Measurements from ENCODE around the gene TSPAN10. TPM values are rescaled to one million over a fixed set of nuclear protein-coding genes. Genes with fewer than 3 reads are reported as not detected.

TSPAN10 gene
- total and polyA plus RNA-seq, 2 of the 4 experiments (the other 2 are of a cell fraction), result 1.4 to 4.5 TPM

- peaks cover 18 to 66% of the 10 kb centered on the region in 2 experiments; a peak in 3 of 4 replicates for H3K79me1 ChIP-seq (ENCODE audit: low read depth in 1 of 2, low read length in 2 of 2)
- no peak overlapping the region for H2BK5ac ChIP-seq (ENCODE audit: low read depth, low read length, poor library complexity, severe bottlenecking)
- CTCF ChIA-PET, result no interaction called here
- H3K23ac ChIP-seq (ENCODE audit: low read depth, low read length), result no peak overlapping the region
- 94% methylated on average over 10 of the region's 20 CpGs; no CpG with 5 or more reads in 1 of the 2 experiments for WGBS, 2 experiments (ENCODE audit: extremely low coverage in 2 of 2, insufficient read length in 1 of 2)
- H2BK15ac ChIP-seq (ENCODE audit: low read depth, low read length), result no peak overlapping the region
- no peak overlapping the region for H3K18ac ChIP-seq (ENCODE audit: low read depth, low read length)
- no peak overlapping the region for H3K9ac ChIP-seq (ENCODE audit: low read depth, low read length)
- H4K8ac ChIP-seq (ENCODE audit: low read depth in 2 of 2, low read length in 2 of 2), result no peak overlapping the region
- DNase-seq (no peak), ATAC-seq (ENCODE audit: low read depth) (no peak)
- H2BK120ac ChIP-seq (ENCODE audit: low read depth, low read length), result no peak overlapping the region
- no peak overlapping the region for H2AK5ac ChIP-seq (ENCODE audit: low read depth, low read length)
- H2BK20ac ChIP-seq (ENCODE audit: low read depth, low read length), result no peak overlapping the region
- H3K27me3 ChIP-seq (ENCODE audit: control insufficient read depth, insufficient read depth, low read length), result no peaks in the 10 kb centered on the region
- no peak overlapping the region for H3K4me3 ChIP-seq (ENCODE audit: insufficient read depth, low read depth, low read length)
- H2AFZ ChIP-seq (replicated peaks; ENCODE audit: low read length, poor library complexity), result no peak overlapping the region
- intact Hi-C loops (cut with micrococcal nuclease) (no loop called here), dilution Hi-C loops (cut with HindIII; ENCODE audit: low sequenced_read_pairs, unreplicated experiment) (no loop called here), in situ Hi-C loops (cut with MboI; ENCODE audit: low sequenced_read_pairs) (no loop called here)
- H3K4me1 ChIP-seq (ENCODE audit: control insufficient read depth, insufficient read depth, low read length), result peaks cover 10% of the 10 kb centered on the region
- POLR2A ChIA-PET (ENCODE audit: unreplicated experiment), result no interaction called here
- peak overlapping the region; percentile 38 for H2AK9ac ChIP-seq (replicated peaks; ENCODE audit: low read depth, low read length, poor library complexity)
- no peak overlapping the region for H4K5ac ChIP-seq (ENCODE audit: low read depth, low read length)
- H3K9me1 ChIP-seq (ENCODE audit: insufficient read depth, low read length), result peaks cover 6% of the 10 kb centered on the region; the same call in 1 of the 2 replicates
- H3K56ac ChIP-seq (ENCODE audit: extremely low read depth, insufficient read depth, low read length), result no peak overlapping the region
- H3K9me3 ChIP-seq (ENCODE audit: control insufficient read depth, insufficient read depth, low read length), result no peaks in the 10 kb centered on the region
- H3K27ac ChIP-seq (ENCODE audit: insufficient read depth, low read length), result no peak overlapping the region
- peaks cover 74% of the 10 kb centered on the region for H4K20me1 ChIP-seq (ENCODE audit: insufficient read depth, low read length)
- no TSS peak for BruUV-seq (replicated peaks)
- H3K36me3 ChIP-seq (ENCODE audit: control insufficient read depth, insufficient read depth, low read length), result peaks cover 58% of the 10 kb centered on the region
- H3K14ac ChIP-seq (replicated peaks; ENCODE audit: low read depth, low read length), result no peak overlapping the region
- no peak overlapping the region for H3K4ac ChIP-seq (ENCODE audit: low read depth, low read length)
- H4K91ac ChIP-seq (ENCODE audit: insufficient read depth, low read depth, low read length), result no peak overlapping the region
- TF ChIP-seq BHLHE40 (IDR thresholded peaks at IDR 0.05; ENCODE audit: low read depth, low read length) (no peak), POLR2A (IDR thresholded peaks at IDR 0.05; ENCODE audit: low read depth, low read length) (no peak), SMC3 (IDR thresholded peaks at IDR 0.05; ENCODE audit: low read depth, low read length) (no peak)
- no peak overlapping the region for H3K4me2 ChIP-seq (ENCODE audit: low read depth, low read length)
These were observed 49.6 kb downstream of the TSPAN10 start for GRCh38 chr17:81686614-81687013.
